GM18870 (cell line): Measurements from ENCODE around the gene FYN.
"Not testable (repeated sequence)": the region's sequence is repeated elsewhere in the genome, so short reads cannot be mapped to it uniquely, and the experiment has no call there.

Source experiments
- ATAC-seq: cut with Tn5 transposase; IDR thresholded peaks from one replicate; pipeline ENCODE4 v1.9.1; 2021; ENCODE audit warnings: moderate library complexity; ENCODE audit not compliant: unreplicated experiment

Gene FYN

GRCh38 chr6:111792914-111793700 is 80.1 kb downstream of the FYN start:
- no peak for ATAC-seq

- no peak for ATAC-seq
These were observed 81.0 kb downstream of the FYN start for GRCh38 chr6:111792241-111792640.

- ATAC-seq: no peak
These were observed 81.8 kb downstream of the FYN start for GRCh38 chr6:111791415-111791814.

- ATAC-seq: no peak
These were observed 83.7 kb downstream of the FYN start for GRCh38 chr6:111789598-111789997.

GRCh38 chr6:111788379-111789276 is 84.6 kb downstream of the FYN start:
- ATAC-seq: no peak

GRCh38 chr6:111786151-111786550 is 87.1 kb downstream of the FYN start:
- not testable (repeated sequence) for ATAC-seq

- no peak for ATAC-seq
These were observed 88.8 kb downstream of the FYN start for GRCh38 chr6:111784433-111784832.

GRCh38 chr6:111782887-111783466 is 90.3 kb downstream of the FYN start:
- ATAC-seq: no peak

- no peak for ATAC-seq
These were observed 91.0 kb downstream of the FYN start for GRCh38 chr6:111782192-111782809.

GRCh38 chr6:111781041-111781708 is 92.1 kb downstream of the FYN start:
- ATAC-seq: no peak

- ATAC-seq: no peak
These were observed 92.9 kb downstream of the FYN start for GRCh38 chr6:111780393-111780792.

- ATAC-seq: no peak
These were observed 93.6 kb downstream of the FYN start for GRCh38 chr6:111779660-111780059.

- ATAC-seq: no peak
These were observed 94.2 kb downstream of the FYN start for GRCh38 chr6:111779031-111779430.

- no peak for ATAC-seq
These were observed 95.9 kb downstream of the FYN start for GRCh38 chr6:111777357-111777756.

- no peak for ATAC-seq
These were observed 96.7 kb downstream of the FYN start for GRCh38 chr6:111776236-111777221.

GRCh38 chr6:111775145-111775922 is 97.9 kb downstream of the FYN start:
- no peak for ATAC-seq

- no peak for ATAC-seq
These were observed 98.9 kb downstream of the FYN start for GRCh38 chr6:111774346-111774703.

GRCh38 chr6:111773501-111774345 is 99.5 kb downstream of the FYN start:
- ATAC-seq: no peak
